CD14-positive monocyte (primary cell): Measurements from ENCODE around the gene CABCOCO1. TPM values are rescaled to one million over a fixed set of nuclear protein-coding genes. Genes with fewer than 3 reads are reported as not detected.

Source experiments
- DNase-seq, 3 donors: peaks; one replicate each; pipeline ENCODE4 v3.0.0-alpha.2; 2011 to 2022
- H2AFZ ChIP-seq: 2 replicates; pipeline ENCODE4 v1.6.0; 2012; ENCODE audit warnings: mild to moderate bottlenecking, low read depth, low read length, inconsistent platforms; ENCODE audit not compliant: insufficient read depth, poor library complexity, severe bottlenecking
- H3K27ac ChIP-seq, 2 donors: 1 replicate in 1 of 2; 2 replicates in 1 of 2; pipeline ENCODE4 v1.5.1; 2012 to 2013; ENCODE audit warnings: low read length in 2 of 2, control low read depth in 1 of 2, inconsistent platforms in 1 of 2, low read depth in 1 of 2, mild to moderate bottlenecking in 1 of 2
- H3K27me3 ChIP-seq, 2 donors: one replicate each; pipeline versions ENCODE4 v1.6.0 to v1.6.1; 2011 to 2013; ENCODE audit warnings: low read length in 2 of 2; ENCODE audit not compliant: control insufficient read depth in 2 of 2, insufficient read depth in 2 of 2
- H3K36me3 ChIP-seq, 2 donors: replicated peaks in 1 of 2; 1 replicate in 1 of 2; 2 replicates in 1 of 2; pipeline versions ENCODE4 v1.5.1 to v1.6.1; 2012 to 2013; ENCODE audit warnings: low read length in 2 of 2, control low read depth in 1 of 2, inconsistent platforms in 1 of 2, mild to moderate bottlenecking in 1 of 2; ENCODE audit not compliant: insufficient read depth in 2 of 2, control insufficient read depth in 1 of 2
- H3K4me1 ChIP-seq, 2 donors: 1 replicate in 1 of 2; 2 replicates in 1 of 2; pipeline versions ENCODE4 v1.5.1 to v1.6.1; 2012 to 2013; ENCODE audit warnings: low read length in 2 of 2, control low read depth in 1 of 2, inconsistent platforms in 1 of 2, mild to moderate bottlenecking in 1 of 2, moderate library complexity in 1 of 2; ENCODE audit not compliant: insufficient read depth in 2 of 2, control insufficient read depth in 1 of 2
- H3K4me2 ChIP-seq: replicated peaks from 2 replicates; pipeline ENCODE3; 2012; ENCODE audit warnings: low read length, moderate library complexity, mild to moderate bottlenecking; ENCODE audit not compliant: poor library complexity, severe bottlenecking; ENCODE audit errors: extremely low read depth
- H3K4me3 ChIP-seq, 3 experiments: fragments of 200-600 bp in 1 of 3; sonication (generic) in 1 of 3; replicated peaks in 1 of 3; 1 replicate in 2 of 3; 2 replicates in 1 of 3; pipeline ENCODE4 v1.5.1; 2011 to 2013; ENCODE audit warnings: low read length in 3 of 3, mild to moderate bottlenecking in 3 of 3, control low read depth in 2 of 3, low read depth in 2 of 3, inconsistent platforms in 1 of 3, moderate library complexity in 1 of 3
- H3K79me2 ChIP-seq: 2 replicates; pipeline ENCODE4 v1.6.0; 2012; ENCODE audit warnings: mild to moderate bottlenecking, control low read depth, inconsistent platforms, low read length, moderate library complexity; ENCODE audit not compliant: insufficient read depth
- H3K9ac ChIP-seq: 2 replicates; pipeline ENCODE4 v1.6.0; 2017; ENCODE audit warnings: low read length, mild to moderate bottlenecking; ENCODE audit not compliant: insufficient read depth, poor library complexity, severe bottlenecking
- H3K9me3 ChIP-seq, 2 donors: replicated peaks in 1 of 2; 1 replicate in 1 of 2; 2 replicates in 1 of 2; pipeline versions ENCODE4 v1.5.1 to v1.6.1; 2012 to 2013; ENCODE audit warnings: low read length in 2 of 2, control low read depth in 1 of 2; ENCODE audit not compliant: control insufficient read depth in 1 of 2, insufficient read depth in 1 of 2
- H4K20me1 ChIP-seq: 2 replicates; pipeline ENCODE4 v1.6.0; 2012; ENCODE audit warnings: mild to moderate bottlenecking, low read length, control low read depth, moderate library complexity; ENCODE audit not compliant: insufficient read depth
- H3K27ac Mint-ChIP-seq, 7 donors: one replicate each; pipeline ENCODE4 v1.8.0; 2020; ENCODE audit warnings: mild to moderate bottlenecking in 7 of 7, mixed read lengths in 7 of 7, moderate library complexity in 6 of 7, inconsistent platforms in 2 of 7
- H3K27me3 Mint-ChIP-seq, 3 donors: one replicate each; pipeline ENCODE4 v1.8.0; 2021 to 2022; ENCODE audit warnings: low read depth in 3 of 3, mild to moderate bottlenecking in 3 of 3, mixed read lengths in 3 of 3, moderate library complexity in 3 of 3, inconsistent platforms in 1 of 3
- H3K36me3 Mint-ChIP-seq, 2 donors: one replicate each; pipeline ENCODE4 v1.8.0; 2020; ENCODE audit warnings: mixed read lengths in 2 of 2, inconsistent platforms in 1 of 2, mild to moderate bottlenecking in 1 of 2
- H3K4me1 Mint-ChIP-seq: one replicate; pipeline ENCODE4 v1.8.0; 2020; ENCODE audit warnings: mild to moderate bottlenecking, mixed read lengths
- H3K4me3 Mint-ChIP-seq, 2 donors: one replicate each; pipeline ENCODE4 v1.8.0; 2020; ENCODE audit warnings: mild to moderate bottlenecking in 2 of 2, mixed read lengths in 2 of 2, moderate library complexity in 1 of 2
- H3K9me3 Mint-ChIP-seq, 7 donors: one replicate each; pipeline ENCODE4 v1.8.0; 2020 to 2022; ENCODE audit warnings: mixed read lengths in 7 of 7, mild to moderate bottlenecking in 6 of 7, moderate library complexity in 6 of 7, inconsistent platforms in 2 of 7
- intact Hi-C, 2 donors: fragments of 100-400 bp; cut with micrococcal nuclease; formaldehyde crosslinking; loops; one replicate each; pipeline versions ENCODE4 v1.15.0 to v1.15.1; 2023
- polyA plus RNA-seq, 3 donors: library from polyadenylated mRNA; depleted of rRNA in 1 of 3; unstranded in 2 of 3; stranded (reverse) in 1 of 3; fragments of 300-500 nt in 2 of 3; fragments of >200 nt in 1 of 3; fragmentation: Illumina TruSeq in 2 of 3; gene quantifications; 1 replicate in 2 of 3; 2 replicates in 1 of 3; pipeline ENCODE4 v1.2.3, GENCODE V29; 2012 to 2021
- TF ChIP-seq, protein P1 (sequence below): fragments of 200-600 bp; IDR thresholded peaks from one replicate; pipeline ENCODE4 v1.8.0; 2022; ENCODE audit warnings: antibody characterized with exemption, mild to moderate bottlenecking

The CABCOCO1 gene
- polyA plus RNA-seq, 3 donors = not detected

- no peak overlapping the region for H3K4me2 ChIP-seq
- no peak overlapping the region for H3K9ac ChIP-seq
- no peaks in the 10 kb centered on the region for H3K27me3 ChIP-seq
- H3K27ac ChIP-seq = no peak overlapping the region
- no peaks in the 10 kb centered on the region for H3K36me3 ChIP-seq
- no peaks in the 10 kb centered on the region for H3K4me1 ChIP-seq
- no peak for DNase-seq
- no peak overlapping the region for H2AFZ ChIP-seq
- no peaks in the 10 kb centered on the region for H4K20me1 ChIP-seq
- no peaks in the 10 kb centered on the region for H3K9me3 ChIP-seq
- Mint-ChIP-seq H3K4me1 (peaks cover 3% of the 10 kb centered on the region), H3K36me3 (no peaks in the 10 kb centered on the region), H3K4me3 (no peak overlapping the region), H3K9me3 (no peaks in the 10 kb centered on the region), H3K27ac (no peak overlapping the region), H3K27me3 (peaks cover 0 to 2% (median 0%) of the 10 kb centered on the region in 3 donors)
- H3K4me3 ChIP-seq = no peak overlapping the region
- intact Hi-C loops = no loop called here
- no peaks in the 10 kb centered on the region for H3K79me2 ChIP-seq
- TF ChIP-seq, protein P1, sequence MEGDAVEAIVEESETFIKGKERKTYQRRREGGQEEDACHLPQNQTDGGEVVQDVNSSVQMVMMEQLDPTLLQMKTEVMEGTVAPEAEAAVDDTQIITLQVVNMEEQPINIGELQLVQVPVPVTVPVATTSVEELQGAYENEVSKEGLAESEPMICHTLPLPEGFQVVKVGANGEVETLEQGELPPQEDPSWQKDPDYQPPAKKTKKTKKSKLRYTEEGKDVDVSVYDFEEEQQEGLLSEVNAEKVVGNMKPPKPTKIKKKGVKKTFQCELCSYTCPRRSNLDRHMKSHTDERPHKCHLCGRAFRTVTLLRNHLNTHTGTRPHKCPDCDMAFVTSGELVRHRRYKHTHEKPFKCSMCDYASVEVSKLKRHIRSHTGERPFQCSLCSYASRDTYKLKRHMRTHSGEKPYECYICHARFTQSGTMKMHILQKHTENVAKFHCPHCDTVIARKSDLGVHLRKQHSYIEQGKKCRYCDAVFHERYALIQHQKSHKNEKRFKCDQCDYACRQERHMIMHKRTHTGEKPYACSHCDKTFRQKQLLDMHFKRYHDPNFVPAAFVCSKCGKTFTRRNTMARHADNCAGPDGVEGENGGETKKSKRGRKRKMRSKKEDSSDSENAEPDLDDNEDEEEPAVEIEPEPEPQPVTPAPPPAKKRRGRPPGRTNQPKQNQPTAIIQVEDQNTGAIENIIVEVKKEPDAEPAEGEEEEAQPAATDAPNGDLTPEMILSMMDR = no peak
Observed at GRCh38 chr10:61780732-61781131, 118.0 kb downstream of the CABCOCO1 start.

GRCh38 chr10:61781969-61782403, 119.3 kb downstream of the CABCOCO1 start:
- peaks cover 0 to 2% (median 0%) of the 10 kb centered on the region in 3 donors for H3K27me3 Mint-ChIP-seq
- no peaks in the 10 kb centered on the region for H3K36me3 ChIP-seq
- H3K9me3 ChIP-seq = no peaks in the 10 kb centered on the region
- no peak overlapping the region for H3K27ac Mint-ChIP-seq
- H2AFZ ChIP-seq = no peak overlapping the region
- H3K79me2 ChIP-seq = no peaks in the 10 kb centered on the region
- H3K9me3 Mint-ChIP-seq = no peaks in the 10 kb centered on the region
- no peaks in the 10 kb centered on the region for H3K36me3 Mint-ChIP-seq
- H3K4me1 ChIP-seq = no peaks in the 10 kb centered on the region
- no peak overlapping the region for H3K4me3 ChIP-seq
- TF ChIP-seq, protein P1 = no peak
- peaks cover 6% of the 10 kb centered on the region for H3K4me1 Mint-ChIP-seq
- intact Hi-C loops = no loop called here
- no peak for DNase-seq
- H3K4me2 ChIP-seq = no peak overlapping the region
- H3K27me3 ChIP-seq = no peaks in the 10 kb centered on the region
- H3K9ac ChIP-seq = no peak overlapping the region
- H3K27ac ChIP-seq = no peak overlapping the region
- H3K4me3 Mint-ChIP-seq = no peak overlapping the region
- H4K20me1 ChIP-seq = no peaks in the 10 kb centered on the region
